ENCODE measurements around the gene UBXN10.

Gene UBXN10

GRCh38 chr1:20188455-20188817 lies 2.5 kb downstream of the UBXN10 start:
- H3K9me3 ChIP-seq (replicated peaks; ENCODE audit: insufficient read depth, low read length) = no peaks in the 10 kb centered on the region
- H3K4me2 ChIP-seq (ENCODE audit: low read depth, low read length) = no peak overlapping the region
- H3K27ac ChIP-seq (ENCODE audit: low read length) = no peak overlapping the region
- TF ChIP-seq CTCF (IDR thresholded peaks at IDR 0.05; ENCODE audit: low read length) (no peak), EZH2 (optimal IDR thresholded peaks at IDR 0.05; ENCODE audit: low read depth, low read length) (no peak), EZH2phosphoT487 (IDR thresholded peaks at IDR 0.05; ENCODE audit: low read length) (no peak)
- no peak for DNase-seq
- H3K36me3 ChIP-seq (replicated peaks; ENCODE audit: insufficient read depth, low read length) = no peaks in the 10 kb centered on the region
- no peaks in the 10 kb centered on the region for H3F3A ChIP-seq (ENCODE audit: insufficient read depth, low read length)
- H2AFZ ChIP-seq (ENCODE audit: low read length) = no peak overlapping the region
- no peaks in the 10 kb centered on the region for H3K4me1 ChIP-seq (ENCODE audit: low read length)
- no peak overlapping the region for H3K4me3 ChIP-seq (ENCODE audit: low read length)
- peaks cover 96% of the 10 kb centered on the region for H3K27me3 ChIP-seq (replicated peaks; ENCODE audit: insufficient read depth, low read length)
- H3K9me2 ChIP-seq (replicated peaks; ENCODE audit: insufficient read depth, low read length) = no peaks in the 10 kb centered on the region
- no peak overlapping the region for H3K9ac ChIP-seq (ENCODE audit: low read length)
- no peaks in the 10 kb centered on the region for H4K20me1 ChIP-seq (ENCODE audit: insufficient read depth, low read length)
- H3K79me2 ChIP-seq (ENCODE audit: low read length) = no peaks in the 10 kb centered on the region

DNA sequence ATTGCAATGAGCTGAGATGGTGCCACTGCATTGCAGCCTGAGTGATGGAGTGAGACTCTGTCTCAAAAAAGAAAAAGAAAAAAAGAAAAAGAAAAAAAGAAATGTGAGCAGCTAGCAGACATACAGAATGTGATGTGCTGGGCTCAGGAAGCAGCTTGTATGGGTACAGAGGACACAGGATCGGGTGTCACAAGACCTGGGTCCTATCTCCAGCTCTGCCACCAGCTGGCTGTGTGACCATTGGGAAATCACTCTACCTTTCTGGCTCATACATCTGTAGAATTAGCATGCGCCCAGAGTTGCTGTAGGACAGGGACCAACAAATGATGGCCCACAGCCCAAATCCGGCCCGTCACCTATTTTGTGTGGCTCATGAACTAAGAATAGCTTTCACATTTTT lies 3.8 kb downstream of the UBXN10 start:
- Histone ChIP-seq H3K4me1 (ENCODE audit: low read length) (no peaks in the 10 kb centered on the region), H3K9ac (ENCODE audit: low read length) (no peak overlapping the region), H3K27me3 (replicated peaks; ENCODE audit: insufficient read depth, low read length) (peaks cover 98% of the 10 kb centered on the region)

DNA sequence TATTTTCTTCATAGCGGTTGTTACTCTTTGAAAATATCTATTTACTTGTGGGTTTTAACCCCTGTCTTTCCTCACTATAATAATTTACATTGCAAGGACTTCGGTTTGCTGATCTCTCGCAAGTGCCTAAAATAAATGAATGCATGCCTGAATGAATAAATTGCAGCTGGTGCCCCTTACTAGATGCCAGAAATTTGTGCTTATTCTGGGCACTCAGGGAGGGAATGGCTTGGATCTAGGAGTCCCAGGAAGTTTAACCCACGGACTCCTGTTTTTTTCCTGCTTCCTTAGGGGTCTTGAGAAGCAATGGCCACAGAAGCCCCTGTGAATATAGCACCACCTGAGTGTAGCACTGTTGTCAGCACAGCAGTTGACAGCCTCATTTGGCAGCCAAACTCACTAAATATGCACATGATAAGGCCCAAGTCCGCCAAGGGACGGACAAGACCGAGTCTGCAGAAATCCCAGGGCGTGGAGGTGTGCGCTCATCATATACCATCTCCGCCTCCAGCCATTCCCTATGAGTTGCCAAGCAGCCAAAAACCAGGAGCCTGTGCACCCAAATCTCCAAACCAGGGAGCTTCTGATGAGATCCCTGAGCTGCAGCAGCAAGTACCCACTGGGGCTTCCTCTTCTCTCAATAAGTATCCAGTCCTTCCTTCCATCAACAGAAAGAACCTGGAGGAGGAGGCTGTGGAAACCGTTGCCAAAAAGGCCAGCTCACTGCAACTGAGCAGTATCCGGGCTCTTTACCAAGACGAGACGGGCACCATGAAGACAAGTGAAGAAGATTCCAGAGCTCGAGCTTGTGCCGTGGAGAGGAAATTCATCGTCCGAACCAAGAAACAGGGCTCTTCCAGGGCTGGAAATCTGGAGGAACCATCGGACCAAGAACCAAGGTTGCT lies 4.6 kb downstream of the UBXN10 start:
- Histone ChIP-seq H4K20me1 (ENCODE audit: insufficient read depth, low read length) (no peaks in the 10 kb centered on the region), H3K4me2 (ENCODE audit: low read depth, low read length) (no peak overlapping the region), H3K9ac (ENCODE audit: low read length) (no peak overlapping the region), H2AFZ (ENCODE audit: low read length) (no peak overlapping the region), H3K27ac (ENCODE audit: low read length) (no peak overlapping the region), H3K4me3 (ENCODE audit: low read length) (no peak overlapping the region), H3K9me3 (replicated peaks; ENCODE audit: insufficient read depth, low read length) (no peaks in the 10 kb centered on the region), H3K79me2 (ENCODE audit: low read length) (no peaks in the 10 kb centered on the region), H3K9me2 (replicated peaks; ENCODE audit: insufficient read depth, low read length) (no peaks in the 10 kb centered on the region), H3F3A (ENCODE audit: insufficient read depth, low read length) (no peaks in the 10 kb centered on the region), H3K4me1 (ENCODE audit: low read length) (no peaks in the 10 kb centered on the region), H3K36me3 (replicated peaks; ENCODE audit: insufficient read depth, low read length) (no peaks in the 10 kb centered on the region), H3K27me3 (replicated peaks; ENCODE audit: insufficient read depth, low read length) (peaks cover 96% of the 10 kb centered on the region)
- DNase-seq = no peak
- TF ChIP-seq EZH2phosphoT487 (IDR thresholded peaks at IDR 0.05; ENCODE audit: low read length) = no peak
- no peak for TF ChIP-seq EZH2 (optimal IDR thresholded peaks at IDR 0.05; ENCODE audit: low read depth, low read length)
- TF ChIP-seq CTCF (IDR thresholded peaks at IDR 0.05; ENCODE audit: low read length) = no peak

More for the DNA sequence above, 3.8 kb downstream of the UBXN10 start:
- Histone ChIP-seq H3K4me3 (ENCODE audit: low read length) (no peak overlapping the region), H2AFZ (ENCODE audit: low read length) (no peak overlapping the region), H3K79me2 (ENCODE audit: low read length) (no peaks in the 10 kb centered on the region), H3K4me2 (ENCODE audit: low read depth, low read length) (no peak overlapping the region), H3F3A (ENCODE audit: insufficient read depth, low read length) (no peaks in the 10 kb centered on the region), H3K9me3 (replicated peaks; ENCODE audit: insufficient read depth, low read length) (no peaks in the 10 kb centered on the region), H4K20me1 (ENCODE audit: insufficient read depth, low read length) (no peaks in the 10 kb centered on the region), H3K9me2 (replicated peaks; ENCODE audit: insufficient read depth, low read length) (no peaks in the 10 kb centered on the region), H3K36me3 (replicated peaks; ENCODE audit: insufficient read depth, low read length) (no peaks in the 10 kb centered on the region), H3K27ac (ENCODE audit: low read length) (no peak overlapping the region)
- TF ChIP-seq CTCF (IDR thresholded peaks at IDR 0.05; ENCODE audit: low read length) = no peak
- TF ChIP-seq EZH2 (optimal IDR thresholded peaks at IDR 0.05; ENCODE audit: low read depth, low read length) = no peak
- no peak for TF ChIP-seq EZH2phosphoT487 (IDR thresholded peaks at IDR 0.05; ENCODE audit: low read length)
- no peak for DNase-seq

Measured in MM.1S (cell line).